DND-41 (cell line): ENCODE data around the gene GPR153.

Experiments used
- ATAC-seq: fragments of 200-7000 bp; cut with Tn5 transposase; 3 replicates; pipeline ENCODE4 v1.9.1; 2021; ENCODE audit warnings: low read depth; ENCODE audit not compliant: insufficient read depth
- DNase-seq: peaks from one replicate; pipeline ENCODE4 v3.0.0-alpha.2; 2020
- H2AFZ ChIP-seq: 2 replicates; pipeline ENCODE4 v1.6.0; 2012; ENCODE audit warnings: low read depth, low read length
- H3K27ac ChIP-seq: 2 replicates; pipeline ENCODE4 v1.5.1; 2012; ENCODE audit warnings: low read length, inconsistent platforms
- H3K27me3 ChIP-seq: fragments of 200-600 bp; sonication (generic); 2 replicates; pipeline ENCODE4 v1.6.0; 2012; ENCODE audit warnings: low read length, mild to moderate bottlenecking, inconsistent platforms; ENCODE audit not compliant: insufficient read depth, poor library complexity
- H3K36me3 ChIP-seq: 2 replicates; pipeline ENCODE4 v1.5.1; 2012; ENCODE audit warnings: low read length, inconsistent platforms; ENCODE audit not compliant: insufficient read depth
- H3K4me1 ChIP-seq: 2 replicates; pipeline ENCODE4 v1.5.1; 2012; ENCODE audit warnings: mild to moderate bottlenecking, low read length; ENCODE audit not compliant: insufficient read depth
- H3K4me2 ChIP-seq: 2 replicates; pipeline ENCODE4 v1.6.0; 2012; ENCODE audit warnings: mild to moderate bottlenecking, moderate library complexity, low read length, inconsistent platforms; ENCODE audit not compliant: insufficient read depth
- H3K4me3 ChIP-seq, 2 experiments: fragments of 200-600 bp in 1 of 2; shearing (Covaris generic) in 1 of 2; 2 replicates each; pipeline ENCODE4 v1.5.1; 2012 to 2016; ENCODE audit warnings: inconsistent platforms in 2 of 2, low read length in 2 of 2, mild to moderate bottlenecking in 2 of 2, low read depth in 1 of 2, moderate library complexity in 1 of 2
- H3K79me2 ChIP-seq: 2 replicates; pipeline ENCODE4 v1.6.0; 2012; ENCODE audit warnings: low read length, inconsistent platforms; ENCODE audit not compliant: insufficient read depth
- H3K9ac ChIP-seq: 2 replicates; pipeline ENCODE4 v1.6.0; 2012; ENCODE audit warnings: low read depth, mild to moderate bottlenecking, inconsistent platforms, low read length, moderate library complexity
- H3K9me3 ChIP-seq: 2 replicates; pipeline ENCODE4 v1.5.1; 2012; ENCODE audit warnings: low read length, moderate library complexity, mild to moderate bottlenecking, inconsistent platforms; ENCODE audit not compliant: insufficient read depth, severe bottlenecking
- H4K20me1 ChIP-seq: 2 replicates; pipeline ENCODE4 v1.6.0; 2012; ENCODE audit warnings: low read length; ENCODE audit not compliant: insufficient read depth
- CTCF ChIP-seq: IDR thresholded peaks from 2 replicates; pipeline ENCODE4 v1.5.1; 2012; ENCODE audit warnings: borderline replicate concordance, low read length, moderate library complexity, mild to moderate bottlenecking; ENCODE audit not compliant: poor library complexity, severe bottlenecking; ENCODE audit errors: extremely low read depth
- EZH2 ChIP-seq: IDR thresholded peaks from 3 replicates; pipeline ENCODE4 v1.6.1; 2012; ENCODE audit warnings: borderline replicate concordance, low read depth, mild to moderate bottlenecking, moderate library complexity, low read length, inconsistent platforms; ENCODE audit not compliant: severe bottlenecking

The GPR153 gene

GRCh38 chr1:6276811-6277555 is 16.1 kb upstream of the GPR153 start:
- ATAC-seq (no peak), DNase-seq (no peak)
- H3K27ac ChIP-seq, result no peak overlapping the region
- H4K20me1 ChIP-seq, result peaks cover 38% of the 10 kb centered on the region
- H3K4me1 ChIP-seq, result no peaks in the 10 kb centered on the region
- no peaks in the 10 kb centered on the region for H3K79me2 ChIP-seq
- no peaks in the 10 kb centered on the region for H3K9me3 ChIP-seq
- H2AFZ ChIP-seq, result no peak overlapping the region
- TF ChIP-seq EZH2, result no peak
- no peak for TF ChIP-seq CTCF
- H3K9ac ChIP-seq, result no peak overlapping the region
- H3K36me3 ChIP-seq, result peaks cover 83% of the 10 kb centered on the region
- no peak overlapping the region for H3K4me2 ChIP-seq
- no peaks in the 10 kb centered on the region for H3K27me3 ChIP-seq
- no peak overlapping the region for H3K4me3 ChIP-seq

- TF ChIP-seq EZH2 (no peak), CTCF (no peak)
- Histone ChIP-seq H3K36me3 (peaks cover 83% of the 10 kb centered on the region), H4K20me1 (peaks cover 37% of the 10 kb centered on the region), H3K4me1 (no peaks in the 10 kb centered on the region), H3K9ac (no peak overlapping the region), H3K4me3 (no peak overlapping the region), H3K9me3 (no peaks in the 10 kb centered on the region), H2AFZ (no peak overlapping the region), H3K79me2 (no peaks in the 10 kb centered on the region), H3K27ac (no peak overlapping the region), H3K27me3 (no peaks in the 10 kb centered on the region), H3K4me2 (no peak overlapping the region)
- ATAC-seq (no peak), DNase-seq (no peak)
Observed at GRCh38 chr1:6275826-6276782, 15.2 kb upstream of the GPR153 start.

- H3K27me3 ChIP-seq, result no peaks in the 10 kb centered on the region
- H3K9ac ChIP-seq, result no peak overlapping the region
- no peak overlapping the region for H2AFZ ChIP-seq
- no peak overlapping the region for H3K4me2 ChIP-seq
- ATAC-seq, result no peak
- no peak for DNase-seq
- no peak overlapping the region for H3K27ac ChIP-seq
- no peak for TF ChIP-seq CTCF
- TF ChIP-seq EZH2, result no peak
- no peaks in the 10 kb centered on the region for H3K79me2 ChIP-seq
- H3K4me1 ChIP-seq, result no peaks in the 10 kb centered on the region
- no peaks in the 10 kb centered on the region for H3K9me3 ChIP-seq
- no peak overlapping the region for H3K4me3 ChIP-seq
- H4K20me1 ChIP-seq, result peaks cover 47% of the 10 kb centered on the region
- peaks cover 81% of the 10 kb centered on the region for H3K36me3 ChIP-seq
Observed at GRCh38 chr1:6274622-6275139, 13.8 kb upstream of the GPR153 start.
